Measurements from ENCODE around the gene KRTAP10-7.

GRCh38 chr21:44576025-44576420, 24.4 kb upstream of the KRTAP10-7 start:
- TF ChIP-seq CTCF (CRISPR knock-in tag; IDR thresholded peaks at IDR 0.05) (no peak), ZBTB37 (CRISPR knock-in tag; IDR thresholded peaks at IDR 0.05) (no peak), HNRNPH1 (optimal IDR thresholded peaks at IDR 0.05; ENCODE audit: low read depth, low read length) (no peak), POLR2A (IDR thresholded peaks at IDR 0.05; ENCODE audit: insufficient read depth in 1 of 2, low read depth in 2 of 2, low read length in 2 of 2) (no peak)

Data from HepG2 (cell line).